Hepatocyte (in vitro differentiated cells): Measurements from ENCODE around the gene HK2. TPM values are rescaled to one million over a fixed set of nuclear protein-coding genes. Genes with fewer than 3 reads are reported as not detected.

ENCODE experiments used
- DNase-seq: peaks from one replicate; pipeline ENCODE4 v3.0.0-alpha.2; 2016; ENCODE audit warnings: low spot score
- H2AFZ ChIP-seq: fragments of 200-600 bp; sonication (generic); 2 replicates; pipeline ENCODE4 v1.6.0; 2016; ENCODE audit warnings: antibody characterized with exemption, mild to moderate bottlenecking
- H3K27ac ChIP-seq: fragments of 200-600 bp; sonication (generic); 2 replicates; pipeline ENCODE4 v1.5.1; 2016; ENCODE audit warnings: mild to moderate bottlenecking
- H3K27me3 ChIP-seq: fragments of 200-600 bp; sonication (generic); 2 replicates; pipeline ENCODE4 v1.6.1; 2016
- H3K36me3 ChIP-seq: fragments of 200-600 bp; sonication (generic); replicated peaks from 2 replicates; pipeline ENCODE4 v1.5.1; 2016; ENCODE audit warnings: low read depth; ENCODE audit not compliant: insufficient read depth
- H3K4me1 ChIP-seq: fragments of 200-600 bp; sonication (generic); 2 replicates; pipeline ENCODE4 v1.5.1; 2016; ENCODE audit warnings: mild to moderate bottlenecking, moderate library complexity; ENCODE audit not compliant: insufficient read depth
- H3K4me2 ChIP-seq: fragments of 200-600 bp; sonication (generic); 2 replicates; pipeline ENCODE4 v1.6.0; 2016
- H3K4me3 ChIP-seq: fragments of 200-600 bp; sonication (generic); 2 replicates; pipeline ENCODE4 v1.5.1; 2016; ENCODE audit warnings: mild to moderate bottlenecking
- H3K79me2 ChIP-seq: fragments of 200-600 bp; sonication (generic); 2 replicates; pipeline ENCODE4 v1.6.0; 2017; ENCODE audit warnings: mild to moderate bottlenecking
- H3K9me2 ChIP-seq: fragments of 200-600 bp; sonication (generic); replicated peaks from 2 replicates; pipeline ENCODE4 v1.6.0; 2017; ENCODE audit warnings: mild to moderate bottlenecking; ENCODE audit not compliant: insufficient read depth
- H3K9me3 ChIP-seq: fragments of 200-600 bp; sonication (generic); 2 replicates; pipeline ENCODE4 v1.5.1; 2016; ENCODE audit warnings: low read depth, mild to moderate bottlenecking
- H4K20me1 ChIP-seq: fragments of 200-600 bp; sonication (generic); 2 replicates; pipeline ENCODE4 v1.6.0; 2016; ENCODE audit warnings: mild to moderate bottlenecking; ENCODE audit not compliant: insufficient read depth, poor library complexity, severe bottlenecking
- EZH2 ChIP-seq: fragments of 200-600 bp; sonication (generic); IDR thresholded peaks from 2 replicates; pipeline ENCODE4 v1.6.1; 2016; ENCODE audit warnings: antibody characterized with exemption, mild to moderate bottlenecking, borderline replicate concordance
- EZH2phosphoT487 ChIP-seq: fragments of 200-600 bp; sonication (generic); IDR thresholded peaks from one replicate; pipeline ENCODE4 v1.6.1; 2018; ENCODE audit warnings: antibody characterized with exemption, mild to moderate bottlenecking, low read depth, moderate library complexity; ENCODE audit not compliant: unreplicated experiment, severe bottlenecking
- WGBS: methylation state at CpG from one replicate; pipeline ENCODE4 v1.1.6; 2016; ENCODE audit warnings: low lambda C conversion rate; ENCODE audit errors: missing lambda C conversion rate; 5-methylcytosine and 5-hydroxymethylcytosine counted together
- polyA plus RNA-seq: library from polyadenylated mRNA; unstranded; fragments of >200 nt; fragmentation: Nextera tagmentation; extraction: Ambion mirVana; gene quantifications from 2 replicates; pipeline ENCODE4 v1.2.1, GENCODE V29; 2016
- total RNA-seq: library from RNA; depleted of rRNA; stranded (reverse); fragments of >200 nt; gene quantifications from 2 replicates; pipeline ENCODE4 v1.2.3, GENCODE V29; 2014
- TF ChIP-seq, protein P1 (sequence below): fragments of 200-600 bp; sonication (generic); IDR thresholded peaks from 2 replicates; pipeline ENCODE4 v1.5.1; 2016; ENCODE audit warnings: antibody characterized with exemption, mild to moderate bottlenecking; ENCODE audit not compliant: poor library complexity

The HK2 gene
- total and polyA plus RNA-seq, 2 experiments from 2014 or later, result 25.4 to 25.6 TPM

GRCh38 chr2:74876081-74876886, 42.4 kb downstream of the HK2 start:
- DNase-seq, result peak; percentile 77
- no peak overlapping the region for H2AFZ ChIP-seq
- H3K79me2 ChIP-seq, result peaks cover under 1% of the 10 kb centered on the region
- no peaks in the 10 kb centered on the region for H4K20me1 ChIP-seq
- H3K27me3 ChIP-seq, result no peaks in the 10 kb centered on the region
- no peaks in the 10 kb centered on the region for H3K9me3 ChIP-seq
- peak overlapping the region; percentile 61 for H3K27ac ChIP-seq
- peaks cover 10% of the 10 kb centered on the region for H3K4me1 ChIP-seq
- 62% methylated on average over 13 of the region's 13 CpGs for WGBS
- no peak overlapping the region for H3K4me3 ChIP-seq
- H3K9me2 ChIP-seq, result no peaks in the 10 kb centered on the region
- no peak overlapping the region for H3K4me2 ChIP-seq
- H3K36me3 ChIP-seq, result no peaks in the 10 kb centered on the region
- no peak for TF ChIP-seq EZH2
- TF ChIP-seq, protein P1, sequence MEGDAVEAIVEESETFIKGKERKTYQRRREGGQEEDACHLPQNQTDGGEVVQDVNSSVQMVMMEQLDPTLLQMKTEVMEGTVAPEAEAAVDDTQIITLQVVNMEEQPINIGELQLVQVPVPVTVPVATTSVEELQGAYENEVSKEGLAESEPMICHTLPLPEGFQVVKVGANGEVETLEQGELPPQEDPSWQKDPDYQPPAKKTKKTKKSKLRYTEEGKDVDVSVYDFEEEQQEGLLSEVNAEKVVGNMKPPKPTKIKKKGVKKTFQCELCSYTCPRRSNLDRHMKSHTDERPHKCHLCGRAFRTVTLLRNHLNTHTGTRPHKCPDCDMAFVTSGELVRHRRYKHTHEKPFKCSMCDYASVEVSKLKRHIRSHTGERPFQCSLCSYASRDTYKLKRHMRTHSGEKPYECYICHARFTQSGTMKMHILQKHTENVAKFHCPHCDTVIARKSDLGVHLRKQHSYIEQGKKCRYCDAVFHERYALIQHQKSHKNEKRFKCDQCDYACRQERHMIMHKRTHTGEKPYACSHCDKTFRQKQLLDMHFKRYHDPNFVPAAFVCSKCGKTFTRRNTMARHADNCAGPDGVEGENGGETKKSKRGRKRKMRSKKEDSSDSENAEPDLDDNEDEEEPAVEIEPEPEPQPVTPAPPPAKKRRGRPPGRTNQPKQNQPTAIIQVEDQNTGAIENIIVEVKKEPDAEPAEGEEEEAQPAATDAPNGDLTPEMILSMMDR, result peak; percentile 82

DNA sequence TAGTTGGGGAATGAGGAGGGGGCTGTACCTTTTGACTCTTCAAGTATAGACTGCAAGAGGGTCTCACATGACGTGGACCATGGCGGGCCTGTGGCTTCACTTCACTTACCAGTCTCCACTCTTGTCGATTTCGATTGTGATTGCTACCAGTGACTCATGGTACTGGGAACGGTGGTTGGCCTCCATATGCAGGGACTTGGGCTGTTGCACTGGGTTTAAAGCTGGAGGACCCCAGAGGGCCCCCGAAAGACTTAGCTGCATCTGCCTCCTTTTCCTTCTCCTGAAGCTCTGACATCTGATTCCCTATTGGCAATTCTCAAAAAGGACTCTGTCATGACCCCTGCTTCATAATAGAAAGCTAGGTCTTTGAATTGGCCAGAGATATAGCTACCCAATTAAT, 43.4 kb downstream of the HK2 start:
- no peaks in the 10 kb centered on the region for H3K79me2 ChIP-seq
- H3K9me2 ChIP-seq, result no peaks in the 10 kb centered on the region
- H3K27ac ChIP-seq, result no peak overlapping the region
- no peak for DNase-seq
- H2AFZ ChIP-seq, result no peak overlapping the region
- no peaks in the 10 kb centered on the region for H3K9me3 ChIP-seq
- WGBS, result 93% methylated on average over 6 of the region's 6 CpGs
- no peaks in the 10 kb centered on the region for H3K27me3 ChIP-seq
- no peak overlapping the region for H3K4me2 ChIP-seq
- H3K36me3 ChIP-seq, result no peaks in the 10 kb centered on the region
- H3K4me3 ChIP-seq, result no peak overlapping the region
- TF ChIP-seq, protein P1, result no peak
- TF ChIP-seq EZH2phosphoT487 (no peak), EZH2 (no peak)
- H3K4me1 ChIP-seq, result peaks cover 10% of the 10 kb centered on the region
- no peaks in the 10 kb centered on the region for H4K20me1 ChIP-seq

- TF ChIP-seq EZH2 (no peak), EZH2phosphoT487 (no peak)
- TF ChIP-seq, protein P1, result no peak
- Histone ChIP-seq H3K79me2 (no peaks in the 10 kb centered on the region), H2AFZ (no peak overlapping the region), H3K27me3 (no peaks in the 10 kb centered on the region), H3K36me3 (no peaks in the 10 kb centered on the region), H3K27ac (no peak overlapping the region), H3K4me1 (peaks cover 10% of the 10 kb centered on the region), H3K9me3 (no peaks in the 10 kb centered on the region), H3K4me3 (no peak overlapping the region), H3K9me2 (no peaks in the 10 kb centered on the region), H3K4me2 (no peak overlapping the region), H4K20me1 (no peaks in the 10 kb centered on the region)
- no peak for DNase-seq
- 93% methylated on average over 4 of the region's 4 CpGs for WGBS
These were observed 44.0 kb downstream of the HK2 start for GRCh38 chr2:74877781-74878433.
